GM23248 (cell line): ENCODE measurements around the gene IQCM.

Experiments used
- EZH2 ChIP-seq: fragments of 200-600 bp; sonication (generic); IDR thresholded peaks from 2 replicates; pipeline ENCODE4 v1.6.1; 2018; ENCODE audit warnings: antibody characterized with exemption, mild to moderate bottlenecking; ENCODE audit not compliant: insufficient read depth, poor library complexity, severe bottlenecking
- EZH2phosphoT487 ChIP-seq: fragments of 200-600 bp; sonication (generic); IDR thresholded peaks from 2 replicates; pipeline ENCODE4 v1.6.1; 2018; ENCODE audit warnings: antibody characterized with exemption, moderate library complexity, mild to moderate bottlenecking, low read depth; ENCODE audit not compliant: insufficient read depth

- TF ChIP-seq EZH2phosphoT487 (no peak), EZH2 (no peak)
Measured at GRCh38 chr4:149498246-149498645, 317.4 kb downstream of the IQCM start.
